HCT116 (cell line): ENCODE results near the gene PIK3CD. TPM values are rescaled to one million over a fixed set of nuclear protein-coding genes. Genes with fewer than 3 reads are reported as not detected.

Source experiments
- ATAC-seq: fragments of 200-7000 bp; cut with Tn5 transposase; 2 replicates; pipeline ENCODE4 v1.9.1; 2020; ENCODE audit warnings: mild to moderate bottlenecking, moderate library complexity
- BruUV-seq: library from RNA; stranded (reverse); fragments of 400-500 nt; replicated peaks from 2 replicates; lab custom pipeline; 2021; lab: Mats Ljungman, UMichigan
- CTCF ChIA-PET: fragments of 300-600 bp; sonication (Branson Sonifier 250); formaldehyde crosslinking; loops from one replicate; lab custom pipeline; 2021; ENCODE audit warnings: antibody characterized with exemption; lab: Charles Lee
- POLR2A ChIA-PET: fragments of 300-600, 350-600 bp; sonication (Branson Sonifier 250); formaldehyde crosslinking; loops from one replicate; lab custom pipeline; 2021; ENCODE audit warnings: antibody characterized with exemption; lab: Charles Lee
- RAD21 ChIA-PET, 2 experiments: fragments of 300-600 bp; sonication (Branson Sonifier 250); formaldehyde crosslinking; loops; one replicate each; lab custom pipeline; 2023; ENCODE audit warnings: low total read pairs in 2 of 2; ENCODE audit not compliant: uncharacterized antibody in 2 of 2, unreplicated experiment in 2 of 2, low non-redundant PET in 1 of 2; lab: Charles Lee
- DNase-seq: peaks from one replicate; pipeline ENCODE4 v3.0.0-alpha.2; 2010; ENCODE audit warnings: low read depth, low spot score
- H2AFZ ChIP-seq: fragments of 200-600 bp; shearing (Covaris generic), sonication (generic); 2 replicates; pipeline ENCODE4 v1.6.1; 2017; ENCODE audit warnings: low read depth, mixed run types, mixed read lengths, antibody characterized with exemption, low read length; ENCODE audit not compliant: poor library complexity, severe bottlenecking
- H3K27ac ChIP-seq: 2 replicates; pipeline ENCODE4 v1.5.1; 2012; ENCODE audit warnings: low read depth, low read length
- H3K27me3 ChIP-seq: fragments of 200-600 bp; sonication (generic); 2 replicates; pipeline ENCODE4 v1.6.1; 2016; ENCODE audit warnings: mixed run types, low read length, mixed read lengths; ENCODE audit not compliant: insufficient read depth
- H3K36me3 ChIP-seq, 2 experiments: fragments of 200-500 bp in 1 of 2; fragments of 200-600 bp in 1 of 2; sonication (Bioruptor generic) in 1 of 2; sonication (generic) in 1 of 2; 2 replicates each; pipeline versions ENCODE4 v1.5.1 to v1.6.1; 2014 to 2016; ENCODE audit warnings: low read length in 2 of 2, inconsistent platforms in 1 of 2, mixed read lengths in 1 of 2, mixed run types in 1 of 2; ENCODE audit not compliant: insufficient read depth in 2 of 2, control insufficient read depth in 1 of 2
- H3K4me1 ChIP-seq, 2 experiments: fragments of 200-600 bp in 1 of 2; sonication (generic) in 1 of 2; 2 replicates each; pipeline versions ENCODE4 v1.5.1 to v1.6.1; 2012 to 2017; ENCODE audit warnings: low read length in 2 of 2, inconsistent platforms in 1 of 2, mild to moderate bottlenecking in 1 of 2, mixed read lengths in 1 of 2, mixed run types in 1 of 2, moderate library complexity in 1 of 2; ENCODE audit not compliant: insufficient read depth in 2 of 2, control insufficient read depth in 1 of 2
- H3K4me2 ChIP-seq: fragments of 200-600 bp; sonication (generic); 2 replicates; pipeline ENCODE4 v1.6.1; 2017; ENCODE audit warnings: mixed run types, low read length, mixed read lengths
- H3K4me3 ChIP-seq, 2 experiments: fragments of 200-600 bp in 1 of 2; sonication (generic) in 1 of 2; replicated peaks in 1 of 2; 2 replicates each; pipeline ENCODE4 v1.5.1; 2011 to 2016; ENCODE audit warnings: low read length in 2 of 2, control low read depth in 1 of 2, low read depth in 1 of 2, mild to moderate bottlenecking in 1 of 2, mixed read lengths in 1 of 2, mixed run types in 1 of 2
- H3K79me2 ChIP-seq: fragments of 200-600 bp; sonication (generic); 2 replicates; pipeline ENCODE4 v1.6.1; 2017; ENCODE audit warnings: mild to moderate bottlenecking, mixed run types, low read length, moderate library complexity, mixed read lengths; ENCODE audit not compliant: insufficient read depth
- H3K9ac ChIP-seq: fragments of 200-600 bp; sonication (generic); 2 replicates; pipeline ENCODE4 v1.6.1; 2016; ENCODE audit warnings: low read length, mixed read lengths
- H3K9me2 ChIP-seq: fragments of 200-600 bp; sonication (generic), shearing (Covaris generic); 2 replicates; pipeline ENCODE4 v1.6.1; 2017; ENCODE audit warnings: mixed run types, mild to moderate bottlenecking, moderate library complexity; ENCODE audit not compliant: insufficient read depth
- H3K9me3 ChIP-seq, 2 experiments: fragments of 200-500 bp in 1 of 2; fragments of 200-600 bp in 1 of 2; sonication (Bioruptor generic) in 1 of 2; sonication (generic) in 1 of 2; 2 replicates each; pipeline ENCODE4 v1.6.1; 2014 to 2017; ENCODE audit warnings: low read length in 2 of 2, mixed read lengths in 2 of 2, inconsistent platforms in 1 of 2, low read depth in 1 of 2, mild to moderate bottlenecking in 1 of 2, mixed run types in 1 of 2, moderate library complexity in 1 of 2; ENCODE audit not compliant: control insufficient read depth in 1 of 2, insufficient read depth in 1 of 2
- H4K20me1 ChIP-seq: fragments of 200-600 bp; sonication (generic), shearing (Covaris generic); 2 replicates; pipeline ENCODE4 v1.6.1; 2017; ENCODE audit warnings: mixed run types, mild to moderate bottlenecking, moderate library complexity; ENCODE audit not compliant: insufficient read depth
- CTCF ChIP-seq, 3 experiments: fragments of 200-600 bp in 1 of 3; sonication (generic) in 1 of 3; IDR thresholded peaks in 2 of 3; conservative IDR thresholded peaks in 1 of 3; 2 replicates each; pipeline ENCODE4 v1.5.1; 2012 to 2017; ENCODE audit warnings: low read depth in 2 of 3, low read length in 2 of 3, antibody characterized with exemption in 1 of 3, borderline replicate concordance in 1 of 3, control low read depth in 1 of 3, mild to moderate bottlenecking in 1 of 3, mixed read lengths in 1 of 3, mixed run types in 1 of 3, moderate library complexity in 1 of 3; ENCODE audit not compliant: insufficient read depth in 1 of 3
- EGR1 ChIP-seq: IDR thresholded peaks from 2 replicates; pipeline ENCODE4 v1.6.1; 2012; ENCODE audit warnings: low read depth
- ELF1 ChIP-seq: IDR thresholded peaks from 2 replicates; pipeline ENCODE4 v1.6.1; 2012; ENCODE audit warnings: low read depth, borderline replicate concordance
- JUND ChIP-seq: IDR thresholded peaks from 2 replicates; pipeline ENCODE4 v1.6.1; 2012
- MAX ChIP-seq: IDR thresholded peaks from 2 replicates; pipeline ENCODE4 v1.6.1; 2012
- POLR2A ChIP-seq: IDR thresholded peaks from 2 replicates; pipeline ENCODE4 v1.7.0; 2011; ENCODE audit warnings: borderline replicate concordance; ENCODE audit not compliant: insufficient read depth, insufficient read length; ENCODE audit errors: extremely low read depth
- POLR2AphosphoS5 ChIP-seq: IDR thresholded peaks from 2 replicates; pipeline ENCODE4 v1.6.1; 2011; ENCODE audit warnings: mild to moderate bottlenecking, low read depth, low read length, moderate library complexity
- SIN3A ChIP-seq: IDR thresholded peaks from 2 replicates; pipeline ENCODE4 v1.6.1; 2012; ENCODE audit warnings: low read depth
- SP1 ChIP-seq: IDR thresholded peaks from 2 replicates; pipeline ENCODE4 v1.6.1; 2012; ENCODE audit warnings: low read depth
- intact Hi-C: fragments of 100-400 bp; cut with micrococcal nuclease; formaldehyde crosslinking; loops from 2 replicates; pipeline ENCODE4 v1.10.0; 2022
- total RNA-seq: library from RNA; stranded (reverse); gene quantifications from one replicate; pipeline ENCODE4 v1.2.1, GENCODE V29; 2021; ENCODE audit not compliant: unreplicated experiment

PIK3CD gene
- total RNA-seq, 1 experiment from 2014 or later, result 9.2 TPM

GRCh38 chr1:9688599-9688998 is 37.1 kb downstream of the PIK3CD start:
- Histone ChIP-seq H4K20me1 (no peaks in the 10 kb centered on the region), H3K9me2 (no peaks in the 10 kb centered on the region), H3K9ac (peak overlapping the region; percentile 79), H2AFZ (no peak overlapping the region), H3K36me3 (no peaks in the 10 kb centered on the region), H3K4me1 (peaks cover 27 to 48% of the 10 kb centered on the region in 2 experiments), H3K79me2 (no peaks in the 10 kb centered on the region), H3K27me3 (no peaks in the 10 kb centered on the region), H3K4me2 (peak overlapping the region; percentile 97), H3K27ac (peak overlapping the region; percentile 52; the same call in 1 of the 2 replicates), H3K4me3 (peak overlapping the region; percentile 68 to 86), H3K9me3 (no peaks in the 10 kb centered on the region)
- DNase-seq (no peak), ATAC-seq (no peak)
- intact Hi-C loops, result loop anchor here (5.0 kb wide), 1 partner anchor 61 kb away; no protein-coding TSS in a partner anchor
- ChIA-PET CTCF (no interaction called here), POLR2A (no interaction called here), RAD21 (no interaction called here)
- no peak for TF ChIP-seq POLR2A
- BruUV-seq, result no TSS peak

- Histone ChIP-seq H3K36me3 (no peaks in the 10 kb centered on the region), H3K9ac (peak overlapping the region; percentile 79), H3K9me2 (no peaks in the 10 kb centered on the region), H3K4me1 (peaks cover 27 to 48% of the 10 kb centered on the region in 2 experiments), H4K20me1 (no peaks in the 10 kb centered on the region), H2AFZ (no peak overlapping the region), H3K27me3 (no peaks in the 10 kb centered on the region), H3K79me2 (no peaks in the 10 kb centered on the region), H3K4me3 (peak overlapping the region; percentile 68 to 86), H3K4me2 (peak overlapping the region; percentile 97), H3K9me3 (no peaks in the 10 kb centered on the region), H3K27ac (peak overlapping the region; percentile 52; the same call in 1 of the 2 replicates)
- peak; percentile 82 for ATAC-seq
- peak; percentile 54 for DNase-seq
- TF ChIP-seq SP1 (no peak; the same call in 1 of the 2 replicates), MAX (no peak; the same call in 1 of the 2 replicates), ELF1 (no peak), JUND (no peak), SIN3A (no peak; the same call in 1 of the 2 replicates), EGR1 (no peak), POLR2AphosphoS5 (peak; percentile 24; the same call in 1 of the 2 replicates), CTCF (IDR thresholded peaks at IDR 0.05 in 2 of 3, conservative IDR thresholded peaks at IDR 0.05 in 1 of 3; ENCODE audit: borderline replicate concordance in 1 of 3, insufficient read depth in 1 of 3, low read depth in 2 of 3, low read length in 2 of 3) (no peak)
- intact Hi-C loops, result loop anchor here (5.0 kb wide), 1 partner anchor 62 kb away; no protein-coding TSS in a partner anchor
- ChIA-PET POLR2A (no interaction called here), CTCF (no interaction called here), RAD21 (no interaction called here)
- BruUV-seq, result no TSS peak
These were observed 37.6 kb downstream of the PIK3CD start for GRCh38 chr1:9689011-9689706.
